ENCODE measurements around the gene UNC119B. TPM values are rescaled to one million over a fixed set of nuclear protein-coding genes. Genes with fewer than 3 reads are reported as not detected.

UNC119B gene
- total RNA-seq, 2 experiments from 2014 or later = 23.8 to 24.3 TPM

- TF ChIP-seq, protein P1, sequence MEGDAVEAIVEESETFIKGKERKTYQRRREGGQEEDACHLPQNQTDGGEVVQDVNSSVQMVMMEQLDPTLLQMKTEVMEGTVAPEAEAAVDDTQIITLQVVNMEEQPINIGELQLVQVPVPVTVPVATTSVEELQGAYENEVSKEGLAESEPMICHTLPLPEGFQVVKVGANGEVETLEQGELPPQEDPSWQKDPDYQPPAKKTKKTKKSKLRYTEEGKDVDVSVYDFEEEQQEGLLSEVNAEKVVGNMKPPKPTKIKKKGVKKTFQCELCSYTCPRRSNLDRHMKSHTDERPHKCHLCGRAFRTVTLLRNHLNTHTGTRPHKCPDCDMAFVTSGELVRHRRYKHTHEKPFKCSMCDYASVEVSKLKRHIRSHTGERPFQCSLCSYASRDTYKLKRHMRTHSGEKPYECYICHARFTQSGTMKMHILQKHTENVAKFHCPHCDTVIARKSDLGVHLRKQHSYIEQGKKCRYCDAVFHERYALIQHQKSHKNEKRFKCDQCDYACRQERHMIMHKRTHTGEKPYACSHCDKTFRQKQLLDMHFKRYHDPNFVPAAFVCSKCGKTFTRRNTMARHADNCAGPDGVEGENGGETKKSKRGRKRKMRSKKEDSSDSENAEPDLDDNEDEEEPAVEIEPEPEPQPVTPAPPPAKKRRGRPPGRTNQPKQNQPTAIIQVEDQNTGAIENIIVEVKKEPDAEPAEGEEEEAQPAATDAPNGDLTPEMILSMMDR (IDR thresholded peaks at IDR 0.05) = no peak
- no peak for DNase-seq
- ChIA-PET CTCF (interaction anchor here (0.6 to 2.9 kb wide), 5 partner anchors 10 to 74 kb away, joined by 4 to 12 read pairs (median 5); partner anchors contain the start of gene UNC119B), POLR2A (interaction anchor here (1.3 kb wide), 1 partner anchor 9 kb away, joined by 3 read pairs; no protein-coding TSS in a partner anchor)
- intact Hi-C loops (cut with micrococcal nuclease) = no loop called here
- Mint-ChIP-seq H3K27ac (no peak overlapping the region), H3K4me3 (no peak overlapping the region), H3K4me1 (ENCODE audit: low read depth) (peaks cover 12% of the 10 kb centered on the region), H3K36me3 (ENCODE audit: low read depth) (peaks cover 45% of the 10 kb centered on the region), H3K9me3 (no peaks in the 10 kb centered on the region), H3K27me3 (no peaks in the 10 kb centered on the region)
- no peak for ATAC-seq
Measured at GRCh38 chr12:120720234-120720986, 10.2 kb downstream of the UNC119B start.

DNA sequence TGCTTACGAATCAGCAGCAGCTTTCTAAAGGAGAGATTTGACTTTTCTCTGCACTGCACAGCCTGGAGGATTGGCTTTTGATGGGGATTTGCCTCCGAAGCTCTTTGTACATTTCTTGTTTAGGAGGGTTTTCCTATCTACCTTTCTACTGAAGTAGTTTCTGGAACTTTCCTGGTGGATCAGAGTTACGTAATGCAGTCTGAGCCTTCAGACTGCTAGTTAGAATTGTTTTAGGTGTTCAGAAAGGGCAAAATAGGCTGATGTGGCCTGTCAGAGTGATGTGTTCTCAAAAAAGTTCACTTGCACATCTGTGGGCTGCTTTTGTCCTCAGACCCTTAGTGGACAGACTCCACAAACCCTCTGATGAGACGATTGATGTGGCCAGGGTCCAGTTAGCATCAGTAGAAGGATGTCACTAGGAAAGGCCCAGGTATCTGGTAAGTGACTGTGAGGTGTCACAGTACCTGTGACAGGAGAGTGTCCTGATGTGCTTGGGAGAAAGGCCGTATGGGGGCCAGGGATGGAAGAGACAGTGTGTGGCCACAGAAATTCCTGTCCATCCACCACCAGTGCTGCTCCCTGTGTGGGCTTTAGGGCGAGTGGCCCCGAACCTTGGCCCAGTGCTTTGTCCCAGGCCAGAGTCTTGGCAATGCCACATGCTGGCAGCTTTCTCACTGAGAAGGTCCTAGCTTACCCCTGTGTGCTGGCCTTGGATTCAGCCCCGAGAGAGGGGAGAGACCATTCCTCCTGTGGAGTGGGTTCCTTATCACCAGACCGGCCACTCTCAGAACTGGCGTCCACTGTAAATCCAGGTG, 10.9 kb downstream of the UNC119B start:
- ChIA-PET CTCF (interaction anchor here (1.2 to 2.9 kb wide), 3 partner anchors 31 to 74 kb away, joined by 5 to 12 read pairs (median 6); no protein-coding TSS in a partner anchor), POLR2A (interaction anchor here (0.8 to 1.3 kb wide), 2 partner anchors 10 to 139 kb away, joined by 3 read pairs; no protein-coding TSS in a partner anchor)
- Mint-ChIP-seq H3K27ac (no peak overlapping the region), H3K4me1 (ENCODE audit: low read depth) (peaks cover 14% of the 10 kb centered on the region), H3K9me3 (no peaks in the 10 kb centered on the region), H3K27me3 (no peaks in the 10 kb centered on the region), H3K4me3 (no peak overlapping the region), H3K36me3 (ENCODE audit: low read depth) (peaks cover 40% of the 10 kb centered on the region)
- intact Hi-C loops (cut with micrococcal nuclease) = no loop called here
- TF ChIP-seq, protein P1 (IDR thresholded peaks at IDR 0.05) = no peak
- ATAC-seq (no peak), DNase-seq (no peak)

DNA sequence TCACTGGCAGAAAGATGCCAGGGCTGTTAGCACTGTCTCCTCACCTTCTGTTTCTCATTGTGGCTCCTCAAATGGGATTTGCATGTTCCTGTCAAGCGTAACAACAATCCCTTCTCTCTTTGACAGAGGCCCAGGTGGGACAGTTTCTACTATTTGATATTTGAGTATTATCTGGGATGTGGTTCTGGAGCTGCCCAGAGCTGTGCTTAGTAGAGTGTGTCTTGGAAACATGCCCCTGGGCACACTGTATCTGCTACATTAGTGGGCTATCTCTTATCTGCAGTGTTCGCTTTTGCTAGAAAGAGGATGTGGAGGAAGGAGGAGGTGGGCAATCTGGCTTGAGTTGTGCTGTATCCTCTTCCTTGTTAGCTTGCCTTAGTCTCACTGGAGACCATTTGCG, 11.6 kb downstream of the UNC119B start:
- CTCF ChIA-PET = interaction anchor here (1.1 to 2.9 kb wide), 2 partner anchors 73 to 75 kb away, joined by 3 to 12 read pairs; no protein-coding TSS in a partner anchor
- ATAC-seq (no peak), DNase-seq (no peak)
- intact Hi-C loops (cut with micrococcal nuclease) = no loop called here
- Mint-ChIP-seq H3K27ac (no peak overlapping the region), H3K4me1 (ENCODE audit: low read depth) (peaks cover 19% of the 10 kb centered on the region), H3K4me3 (no peak overlapping the region), H3K27me3 (no peaks in the 10 kb centered on the region), H3K36me3 (ENCODE audit: low read depth) (peaks cover 33% of the 10 kb centered on the region), H3K9me3 (no peaks in the 10 kb centered on the region)
- TF ChIP-seq, protein P1 (IDR thresholded peaks at IDR 0.05) = no peak
- POLR2A ChIA-PET = interaction anchor here (0.8 kb wide), 1 partner anchor 140 kb away, joined by 3 read pairs; no protein-coding TSS in a partner anchor

GRCh38 chr12:120722784-120723183, 12.5 kb downstream of the UNC119B start:
- Mint-ChIP-seq H3K4me3 (no peak overlapping the region), H3K36me3 (ENCODE audit: low read depth) (peaks cover 31% of the 10 kb centered on the region), H3K9me3 (no peaks in the 10 kb centered on the region), H3K27me3 (no peaks in the 10 kb centered on the region), H3K27ac (no peak overlapping the region), H3K4me1 (ENCODE audit: low read depth) (peaks cover 19% of the 10 kb centered on the region)
- CTCF ChIA-PET = interaction anchor here (1.1 kb wide), 1 partner anchor 76 kb away, joined by 3 read pairs; no protein-coding TSS in a partner anchor
- intact Hi-C loops (cut with micrococcal nuclease) = no loop called here
- DNase-seq (no peak), ATAC-seq (no peak)
- POLR2A ChIA-PET = no interaction called here
- TF ChIP-seq, protein P1 (IDR thresholded peaks at IDR 0.05) = no peak
